GM19438 (cell line): ENCODE data around the gene ASAP2.

Experiments
- ATAC-seq: cut with Tn5 transposase; IDR thresholded peaks from one replicate; pipeline ENCODE4 v1.9.1; 2021; ENCODE audit warnings: low read depth; ENCODE audit not compliant: unreplicated experiment

Gene ASAP2

GRCh38 chr2:9445089-9445488, 238.5 kb downstream of the ASAP2 start:
- no peak for ATAC-seq

GRCh38 chr2:9451231-9451630, 244.6 kb downstream of the ASAP2 start:
- ATAC-seq = no peak
